NCI-H2107 treated with DMSO at 0.1 percent for 48 hours (cell line): ENCODE results near the gene P3H2.
"Not testable (repeated sequence)": the region's sequence is repeated elsewhere in the genome, so short reads cannot be mapped to it uniquely, and the experiment has no call there.

Experiments
- DNase-seq: peaks from one replicate; lab custom pipeline; 2025; ENCODE audit not compliant: unreplicated experiment; lab: John Stamatoyannopoulos, UW

Gene P3H2, protein sequence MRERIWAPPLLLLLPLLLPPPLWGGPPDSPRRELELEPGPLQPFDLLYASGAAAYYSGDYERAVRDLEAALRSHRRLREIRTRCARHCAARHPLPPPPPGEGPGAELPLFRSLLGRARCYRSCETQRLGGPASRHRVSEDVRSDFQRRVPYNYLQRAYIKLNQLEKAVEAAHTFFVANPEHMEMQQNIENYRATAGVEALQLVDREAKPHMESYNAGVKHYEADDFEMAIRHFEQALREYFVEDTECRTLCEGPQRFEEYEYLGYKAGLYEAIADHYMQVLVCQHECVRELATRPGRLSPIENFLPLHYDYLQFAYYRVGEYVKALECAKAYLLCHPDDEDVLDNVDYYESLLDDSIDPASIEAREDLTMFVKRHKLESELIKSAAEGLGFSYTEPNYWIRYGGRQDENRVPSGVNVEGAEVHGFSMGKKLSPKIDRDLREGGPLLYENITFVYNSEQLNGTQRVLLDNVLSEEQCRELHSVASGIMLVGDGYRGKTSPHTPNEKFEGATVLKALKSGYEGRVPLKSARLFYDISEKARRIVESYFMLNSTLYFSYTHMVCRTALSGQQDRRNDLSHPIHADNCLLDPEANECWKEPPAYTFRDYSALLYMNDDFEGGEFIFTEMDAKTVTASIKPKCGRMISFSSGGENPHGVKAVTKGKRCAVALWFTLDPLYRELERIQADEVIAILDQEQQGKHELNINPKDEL

DNA sequence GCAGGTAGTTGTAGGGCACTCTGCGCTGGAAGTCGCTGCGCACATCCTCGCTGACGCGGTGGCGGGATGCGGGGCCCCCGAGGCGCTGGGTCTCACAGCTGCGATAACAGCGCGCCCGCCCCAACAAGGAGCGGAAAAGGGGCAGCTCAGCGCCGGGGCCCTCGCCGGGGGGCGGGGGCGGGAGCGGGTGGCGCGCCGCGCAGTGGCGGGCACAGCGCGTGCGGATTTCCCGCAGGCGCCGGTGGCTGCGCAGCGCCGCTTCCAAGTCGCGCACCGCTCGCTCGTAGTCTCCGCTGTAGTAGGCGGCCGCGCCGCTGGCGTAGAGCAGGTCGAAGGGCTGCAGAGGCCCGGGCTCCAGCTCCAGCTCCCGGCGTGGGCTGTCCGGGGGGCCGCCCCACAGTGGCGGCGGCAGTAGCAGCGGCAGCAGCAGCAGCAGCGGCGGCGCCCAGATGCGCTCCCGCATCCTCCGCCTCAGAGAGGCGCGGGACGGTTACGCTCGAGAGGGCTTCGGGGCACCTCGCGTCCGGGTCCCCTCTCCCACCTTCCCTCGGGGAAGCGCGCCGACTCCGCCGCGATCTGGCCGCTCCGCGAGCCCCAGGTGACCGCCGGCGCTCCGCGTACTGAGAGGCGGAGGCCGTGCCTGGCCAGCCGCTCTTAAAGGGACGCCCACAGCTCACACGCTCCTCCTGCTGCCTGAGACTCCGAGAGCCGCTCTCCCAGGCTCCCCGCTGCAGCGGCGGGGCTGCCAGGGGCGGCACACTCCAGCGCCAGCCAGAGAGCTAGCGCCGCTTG is at the start of gene P3H2:
P3H2 (minus strand) TSS at position 629 of the 792 bp plus-strand sequence; CDS start at position 463, 166 bp downstream.
- DNase-seq = peak; percentile 62

DNA sequence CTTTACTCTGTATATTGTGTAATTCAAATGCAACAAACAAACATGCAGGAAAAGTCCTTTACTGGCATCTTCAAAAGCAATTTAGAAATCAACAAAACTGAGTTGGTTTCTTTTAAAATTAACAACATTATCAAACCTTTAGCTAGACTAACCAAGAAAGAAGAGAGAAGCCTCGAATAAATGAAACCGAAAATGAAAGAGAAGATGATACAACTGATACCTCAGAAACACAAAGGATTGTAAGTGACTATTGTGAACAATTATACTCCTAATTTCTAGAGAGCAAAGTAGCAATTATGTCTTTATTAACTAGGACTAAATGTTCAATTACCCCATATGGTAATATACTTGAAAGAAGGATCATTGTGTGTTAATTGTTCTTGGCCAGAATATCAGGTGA is 49.2 kb upstream of the P3H2 start:
- DNase-seq = no peak

DNA sequence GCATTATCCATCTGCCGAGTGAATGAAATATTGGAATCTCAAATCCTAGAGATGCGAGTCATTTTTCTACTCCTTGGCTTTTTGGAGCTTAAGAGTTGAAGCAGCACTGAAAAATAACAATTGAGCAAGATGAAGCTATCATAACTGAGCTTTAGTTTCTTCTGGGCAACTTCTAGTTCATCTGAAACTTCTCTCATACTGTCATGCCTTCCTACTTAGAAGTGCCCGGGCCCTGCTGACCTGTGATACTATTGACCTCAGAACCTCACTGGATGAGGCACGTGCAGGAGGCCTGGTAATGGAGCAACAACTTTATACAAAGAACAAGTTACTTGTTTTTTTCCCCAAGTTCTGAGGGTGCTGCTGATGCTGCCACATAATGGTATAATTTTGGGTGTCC is 48.5 kb upstream of the P3H2 start:
- no peak for DNase-seq

DNA sequence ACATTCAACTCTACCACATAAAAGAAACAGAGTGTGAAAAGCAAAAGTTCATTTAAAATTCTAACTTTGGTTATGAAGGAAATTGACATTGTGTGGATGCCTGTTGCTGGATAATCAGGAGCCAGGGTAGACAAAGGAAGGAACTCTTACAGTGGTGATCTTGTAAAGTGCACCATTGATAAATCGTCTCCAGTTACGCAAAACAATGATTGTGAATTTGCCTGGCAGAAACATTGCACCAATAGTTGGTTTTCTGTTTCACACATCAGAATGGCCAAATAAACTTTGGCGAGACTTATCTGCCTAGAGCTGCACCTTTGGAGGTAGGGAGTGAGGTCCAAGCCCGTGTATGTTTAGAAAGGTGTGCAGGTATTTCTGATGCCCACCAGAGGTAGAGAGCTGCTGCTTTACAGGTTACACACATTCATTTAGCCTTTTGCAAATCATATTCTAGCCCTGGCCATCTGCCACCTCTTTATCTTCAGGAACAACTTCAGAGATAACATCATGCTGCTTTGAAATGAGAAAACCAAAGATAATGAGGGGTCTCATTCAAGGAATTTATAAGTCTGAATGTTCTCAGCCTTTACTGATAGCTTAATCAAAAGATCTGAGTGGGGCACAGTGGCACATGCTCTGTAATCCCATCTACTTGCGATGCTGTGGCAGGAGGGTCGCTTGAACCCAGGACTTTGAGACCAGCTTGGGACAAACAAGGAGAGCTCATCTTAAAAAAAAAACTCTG is 47.4 kb upstream of the P3H2 start:
- no peak for DNase-seq

DNA sequence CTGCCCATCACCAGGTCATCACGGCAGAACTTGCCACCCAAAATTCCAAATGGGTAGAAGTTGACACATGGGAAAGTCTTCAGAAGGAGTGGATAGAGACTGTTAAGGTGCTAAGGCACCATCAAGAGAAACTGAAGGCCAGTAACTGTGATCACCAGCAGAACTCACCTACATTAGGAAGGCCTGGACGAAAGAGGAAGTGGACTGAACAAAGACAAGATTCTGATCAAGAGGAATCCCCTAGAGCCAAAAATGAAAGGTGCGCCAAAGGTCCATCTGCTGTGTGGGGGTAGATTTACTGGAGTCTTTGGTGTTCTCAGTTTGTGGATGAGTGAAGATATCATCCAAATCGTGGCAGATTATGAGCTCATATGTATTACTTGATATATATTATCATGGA is 46.3 kb upstream of the P3H2 start:
- no peak for DNase-seq

DNA sequence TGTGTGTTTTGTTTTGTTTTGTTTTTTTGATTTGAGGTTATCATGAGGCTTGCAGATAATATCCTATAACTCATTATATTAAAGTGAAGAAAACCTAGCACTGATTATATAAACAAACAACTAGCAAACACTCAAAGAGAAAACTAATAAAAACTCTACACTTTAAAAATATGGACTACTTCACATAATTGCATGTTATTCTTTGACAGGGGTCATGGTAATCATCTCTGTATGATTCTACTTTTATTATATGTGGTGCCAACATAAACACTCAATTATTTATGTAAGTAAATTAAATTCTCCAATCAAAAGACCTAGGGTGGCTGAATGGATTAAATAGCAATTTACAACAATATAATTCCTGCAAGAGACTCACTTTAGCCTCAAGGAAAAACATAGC is 44.6 kb upstream of the P3H2 start:
- DNase-seq = no peak

DNA sequence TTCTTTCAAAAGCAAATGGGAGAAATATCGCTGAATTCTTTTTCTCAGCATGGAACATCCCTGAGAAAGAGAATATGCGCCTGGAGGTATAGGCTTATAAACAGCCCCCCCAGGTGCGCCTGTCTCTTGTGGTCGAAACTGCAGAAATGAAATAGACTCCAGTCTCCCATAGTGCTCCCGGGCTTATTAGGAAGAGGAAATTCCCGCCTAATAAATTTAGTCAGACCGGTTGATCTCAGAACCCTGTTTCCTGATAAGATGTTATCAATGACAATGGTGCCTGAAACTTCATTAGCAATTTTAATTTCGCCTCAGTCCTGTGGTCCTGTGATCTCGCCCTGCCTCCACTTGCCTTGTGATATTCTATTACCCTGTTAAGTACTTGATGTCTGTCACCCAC is 41.3 kb upstream of the P3H2 start:
- DNase-seq = not testable (repeated sequence)

DNA sequence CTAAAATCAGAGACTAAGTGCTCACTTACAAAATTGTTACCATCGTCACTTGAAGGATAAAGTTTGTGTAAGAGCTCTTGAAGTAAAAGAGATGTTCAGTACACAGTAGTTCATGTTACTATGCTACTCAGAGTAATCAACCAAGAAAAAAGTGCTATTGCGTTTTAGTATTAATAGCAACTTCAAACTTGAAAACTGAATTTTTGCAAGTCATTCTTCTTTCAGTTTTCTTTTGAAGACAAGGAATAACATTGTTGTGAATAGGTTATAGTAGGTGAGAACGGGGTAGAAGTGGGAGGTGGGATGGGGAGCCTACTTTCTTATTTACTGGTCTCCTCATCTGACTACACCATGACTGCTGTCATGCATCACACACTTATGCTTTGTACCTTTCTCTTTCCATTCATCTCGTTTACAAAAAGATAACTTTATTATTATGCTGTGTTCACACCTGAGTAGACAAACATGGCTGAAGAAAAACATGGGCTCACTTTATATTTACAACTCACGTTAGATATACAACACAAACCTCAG is 39.3 kb upstream of the P3H2 start:
- no peak for DNase-seq

DNA sequence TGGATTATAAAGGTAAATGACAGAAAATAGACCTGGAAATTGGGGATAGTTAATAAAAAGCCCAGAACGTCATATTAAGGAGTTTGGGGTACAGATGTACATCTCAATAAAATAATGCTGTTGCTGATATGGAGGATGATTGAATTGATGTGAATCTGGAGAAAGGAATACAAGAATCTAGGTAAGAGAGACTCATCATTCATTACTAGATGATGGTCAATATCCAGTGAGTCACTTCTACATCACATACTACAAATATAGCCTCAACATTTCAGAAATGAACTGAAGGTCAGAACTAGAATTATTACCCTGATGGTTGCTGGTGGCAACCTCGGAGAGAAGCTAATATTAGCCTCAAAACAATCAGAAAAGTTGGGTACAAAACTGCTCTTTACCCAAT is 37.6 kb upstream of the P3H2 start:
- DNase-seq = no peak

DNA sequence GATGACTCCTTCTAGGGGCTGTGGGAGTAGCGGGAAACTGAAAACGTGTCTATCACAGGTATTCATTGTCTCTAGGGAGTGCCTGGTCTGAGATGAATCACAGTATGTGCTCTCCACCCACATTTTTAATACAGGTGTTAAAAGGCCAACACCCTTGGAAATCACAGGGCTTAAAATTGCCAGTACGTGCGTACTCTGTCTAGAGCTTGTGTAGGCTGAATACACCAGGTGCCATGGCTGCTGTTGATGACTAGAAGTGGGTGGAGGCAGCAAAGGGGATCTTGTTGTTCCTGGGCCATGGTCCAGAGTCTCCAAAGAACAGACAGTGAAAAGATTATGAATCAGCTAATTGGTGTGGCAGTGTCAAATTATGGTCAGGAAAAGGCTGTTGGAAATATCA is 35.1 kb upstream of the P3H2 start:
- no peak for DNase-seq

DNA sequence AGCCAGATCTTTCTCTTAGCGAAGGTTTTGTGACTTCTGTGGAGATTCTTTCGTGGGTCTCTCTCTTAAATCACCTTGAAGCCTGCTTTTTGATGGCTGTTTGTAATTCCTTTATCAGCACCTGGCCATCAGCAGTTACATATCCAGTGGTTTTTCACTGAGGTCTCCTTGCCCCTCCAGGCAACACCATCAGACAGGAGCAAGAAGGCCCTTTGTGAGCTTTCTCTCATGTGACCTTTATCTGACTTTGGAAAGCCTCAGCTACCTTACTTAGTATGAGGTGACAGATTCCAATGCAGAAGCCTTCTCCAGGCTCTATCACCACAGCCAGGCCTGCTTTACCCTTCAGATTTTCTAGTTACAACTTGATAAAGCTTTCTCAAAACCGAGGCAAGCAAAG is 30.0 kb upstream of the P3H2 start:
- no peak for DNase-seq

DNA sequence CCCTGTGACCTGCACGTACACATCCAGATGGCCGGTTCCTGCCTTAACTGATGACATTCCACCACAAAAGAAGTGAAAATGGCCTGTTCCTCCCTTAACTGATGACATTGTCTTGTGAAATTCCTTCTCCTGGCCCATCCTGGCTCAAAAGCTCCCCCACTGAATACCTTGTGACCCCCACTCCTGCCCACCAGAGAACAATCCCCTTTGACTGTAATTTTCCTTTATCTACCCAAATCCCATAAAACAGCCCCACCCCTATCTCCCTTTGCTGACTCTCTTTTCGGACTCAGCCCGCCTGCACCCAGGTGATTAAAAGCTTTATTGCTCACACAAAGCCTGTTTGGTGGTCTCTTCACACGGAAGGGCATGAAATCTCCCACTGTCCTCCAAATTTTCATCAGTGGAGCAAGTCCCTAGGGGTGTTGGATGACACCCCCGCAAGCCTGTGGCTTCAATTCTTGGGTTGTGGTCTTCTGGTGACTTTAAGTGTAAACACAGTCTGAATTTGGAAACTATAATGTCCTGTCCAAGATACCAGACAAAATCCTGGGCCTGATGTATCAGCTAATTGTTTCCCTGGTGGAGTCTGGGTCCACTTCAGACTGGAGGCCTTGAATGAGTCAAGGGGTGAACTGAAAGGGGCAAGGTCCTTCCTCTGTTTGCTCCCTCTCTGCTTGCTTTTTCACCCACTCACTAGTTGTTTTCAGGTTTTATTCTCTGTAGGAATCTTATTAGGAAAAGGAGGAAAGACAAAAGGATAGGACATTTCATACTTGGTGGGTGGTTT is 29.3 kb upstream of the P3H2 start:
- not testable (repeated sequence) for DNase-seq

DNA sequence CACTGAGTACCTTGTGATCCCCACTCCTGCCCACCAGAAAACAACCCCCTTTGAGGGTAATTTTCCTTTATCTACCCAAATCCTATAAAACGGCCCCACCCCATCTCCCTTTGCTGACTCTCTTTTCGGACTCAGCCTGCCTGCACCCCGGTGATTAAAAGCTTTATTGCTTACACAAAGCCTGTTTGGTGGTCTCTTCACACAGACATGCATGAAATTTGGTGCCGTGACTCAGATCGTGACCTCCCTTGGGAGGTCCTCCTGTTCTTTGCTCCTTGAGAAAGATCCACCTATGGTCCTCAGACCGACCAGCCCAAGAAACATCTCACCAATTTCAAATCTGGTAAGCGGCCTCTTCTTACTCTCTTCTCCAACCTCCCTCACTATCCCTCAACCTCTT is 24.1 kb upstream of the P3H2 start:
- not testable (repeated sequence) for DNase-seq

DNA sequence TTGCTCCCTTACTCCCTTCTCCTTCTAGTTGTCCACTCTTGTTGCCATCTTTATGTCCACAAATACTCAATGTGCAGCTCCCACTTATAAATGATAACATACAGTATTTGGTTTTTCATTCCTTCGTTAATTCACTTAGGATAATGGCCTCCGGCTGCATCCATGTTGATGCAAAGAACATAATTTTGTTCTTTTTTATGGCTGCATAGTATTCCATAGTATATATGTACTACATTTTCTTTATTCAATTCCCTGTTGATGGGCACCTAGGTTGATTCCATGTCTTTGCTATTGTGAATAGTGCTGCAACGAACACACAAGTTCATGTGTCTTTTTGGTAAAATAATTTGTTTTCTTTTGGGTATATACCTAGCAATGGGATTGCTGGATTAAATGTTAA is 21.3 kb upstream of the P3H2 start:
- DNase-seq = no peak

DNA sequence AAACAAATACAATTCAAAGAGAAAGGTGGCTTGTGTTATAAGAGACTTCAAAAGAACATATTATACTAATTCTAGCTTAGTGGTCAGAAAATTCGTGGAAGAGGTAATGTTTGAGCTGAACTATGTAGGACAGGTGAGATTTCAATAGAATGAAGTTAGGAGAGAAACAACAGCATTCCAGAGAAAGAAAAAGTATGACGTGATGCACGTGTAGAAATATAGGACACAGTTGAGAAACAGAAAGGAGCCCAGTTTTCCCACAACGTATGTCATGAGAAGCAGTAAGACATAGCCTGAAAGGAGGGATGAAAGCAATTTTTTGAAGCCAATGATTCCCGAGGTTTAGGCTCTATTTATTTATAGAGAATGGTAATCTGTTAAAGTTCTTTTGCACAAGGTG is 18.7 kb upstream of the P3H2 start:
- DNase-seq = no peak

DNA sequence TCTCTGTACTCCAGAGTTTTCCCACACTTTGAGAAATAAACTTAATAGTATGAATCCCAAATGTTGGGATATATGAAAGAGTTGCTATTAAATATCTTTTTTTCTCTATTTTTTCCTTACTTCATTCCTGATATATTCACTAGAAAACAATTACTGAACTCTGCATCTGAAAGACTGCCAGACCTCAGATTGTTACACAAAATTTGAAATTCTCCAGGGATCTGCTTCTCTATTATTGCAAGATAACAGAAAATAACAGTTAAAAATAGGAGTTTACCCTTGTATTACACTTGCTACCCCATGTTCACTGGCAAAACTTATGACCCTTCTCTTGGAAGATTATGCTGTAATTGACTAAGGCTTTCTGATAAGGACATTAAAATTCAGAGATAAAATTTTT is 11.7 kb upstream of the P3H2 start:
- DNase-seq = no peak

DNA sequence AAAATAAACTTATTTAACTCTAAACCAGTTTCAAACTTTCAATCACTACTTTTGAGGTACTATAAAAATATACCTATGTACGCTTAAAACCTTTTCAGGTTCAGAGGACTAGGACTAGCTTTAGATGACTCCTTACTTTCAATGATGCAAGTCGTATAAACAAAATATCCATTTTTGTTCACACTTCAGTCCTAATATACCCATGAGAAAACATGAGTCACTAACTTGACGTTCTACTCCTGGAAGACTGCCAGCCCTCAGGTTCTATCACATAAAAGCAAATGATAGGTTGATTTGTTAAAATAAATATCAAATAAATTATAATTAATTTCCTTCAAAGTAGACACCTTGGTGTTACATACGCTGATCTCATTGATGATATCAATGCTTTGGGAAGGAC is 10.6 kb upstream of the P3H2 start:
- no peak for DNase-seq

DNA sequence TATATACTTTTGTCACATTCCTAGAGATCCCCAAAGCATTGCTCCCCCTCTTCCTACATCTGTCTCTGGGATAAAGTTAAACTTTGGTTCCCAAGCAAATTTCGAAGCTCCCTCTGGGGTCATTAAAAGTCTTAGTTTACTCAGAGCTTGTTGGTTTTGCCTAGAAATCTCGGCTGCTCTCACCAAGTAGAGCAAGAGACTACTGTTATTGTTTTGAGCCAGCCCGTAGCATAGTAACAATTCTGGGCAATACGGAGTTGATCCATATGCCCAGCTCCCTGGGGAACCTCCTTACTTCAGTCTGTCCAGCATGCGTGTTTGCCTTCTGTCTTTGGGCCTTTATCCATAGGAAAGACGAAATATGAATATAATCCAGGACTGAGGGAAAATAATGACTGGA is 10.0 kb upstream of the P3H2 start:
- DNase-seq = no peak

DNA sequence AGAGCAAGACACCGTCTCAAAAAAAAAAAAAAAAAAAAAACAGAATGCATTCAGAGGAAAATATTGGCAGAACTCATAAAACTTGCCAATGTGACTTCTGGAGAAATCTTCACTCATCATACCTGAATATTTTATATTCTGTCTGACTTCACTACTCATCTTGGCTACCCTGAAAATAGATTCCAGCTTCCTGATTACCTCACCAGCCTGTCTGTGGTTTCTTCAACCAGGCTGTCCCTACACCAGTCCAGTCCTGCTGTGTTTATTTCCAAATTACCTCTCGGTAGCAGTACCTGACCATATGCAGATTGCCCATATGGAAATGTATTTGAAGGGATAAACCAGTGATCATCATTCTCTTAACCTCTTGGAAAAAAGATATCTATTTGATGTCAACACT is 9.3 kb upstream of the P3H2 start:
- no peak for DNase-seq

DNA sequence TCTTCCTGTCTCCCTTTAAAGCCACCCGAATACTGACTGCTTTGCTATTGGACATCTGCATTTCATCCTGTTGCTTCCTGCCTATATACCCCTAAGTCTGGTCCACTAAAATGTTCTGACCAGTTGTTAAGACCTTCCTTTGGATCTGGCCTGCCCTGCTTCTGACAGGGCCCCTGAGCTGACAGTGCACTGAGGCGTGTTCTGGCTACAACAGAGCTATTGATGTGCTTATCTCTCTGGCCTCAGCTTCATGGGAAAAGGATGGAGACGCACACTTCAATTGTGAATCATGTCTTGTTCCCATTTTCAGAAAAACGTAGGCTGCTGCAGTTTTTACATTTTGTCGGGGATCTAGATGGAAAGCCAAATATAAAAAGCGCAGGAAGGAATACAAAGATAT is 7.1 kb upstream of the P3H2 start:
- DNase-seq = no peak
